Measurements from ENCODE around the gene SPATA2. TPM values are rescaled to one million over a fixed set of nuclear protein-coding genes. Genes with fewer than 3 reads are reported as not detected.
A peak's percentile ranks its signal among the peaks of the same experiment; 100 is the strongest.
"Not testable (repeated sequence)": the region's sequence is repeated elsewhere in the genome, so short reads cannot be mapped to it uniquely, and the experiment has no call there.

The SPATA2 gene, protein sequence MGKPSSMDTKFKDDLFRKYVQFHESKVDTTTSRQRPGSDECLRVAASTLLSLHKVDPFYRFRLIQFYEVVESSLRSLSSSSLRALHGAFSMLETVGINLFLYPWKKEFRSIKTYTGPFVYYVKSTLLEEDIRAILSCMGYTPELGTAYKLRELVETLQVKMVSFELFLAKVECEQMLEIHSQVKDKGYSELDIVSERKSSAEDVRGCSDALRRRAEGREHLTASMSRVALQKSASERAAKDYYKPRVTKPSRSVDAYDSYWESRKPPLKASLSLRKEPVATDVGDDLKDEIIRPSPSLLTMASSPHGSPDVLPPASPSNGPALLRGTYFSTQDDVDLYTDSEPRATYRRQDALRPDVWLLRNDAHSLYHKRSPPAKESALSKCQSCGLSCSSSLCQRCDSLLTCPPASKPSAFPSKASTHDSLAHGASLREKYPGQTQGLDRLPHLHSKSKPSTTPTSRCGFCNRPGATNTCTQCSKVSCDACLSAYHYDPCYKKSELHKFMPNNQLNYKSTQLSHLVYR
- 1 to 10 TPM; 2.6 to 3.6 TPM for polyA plus RNA-seq

DNA sequence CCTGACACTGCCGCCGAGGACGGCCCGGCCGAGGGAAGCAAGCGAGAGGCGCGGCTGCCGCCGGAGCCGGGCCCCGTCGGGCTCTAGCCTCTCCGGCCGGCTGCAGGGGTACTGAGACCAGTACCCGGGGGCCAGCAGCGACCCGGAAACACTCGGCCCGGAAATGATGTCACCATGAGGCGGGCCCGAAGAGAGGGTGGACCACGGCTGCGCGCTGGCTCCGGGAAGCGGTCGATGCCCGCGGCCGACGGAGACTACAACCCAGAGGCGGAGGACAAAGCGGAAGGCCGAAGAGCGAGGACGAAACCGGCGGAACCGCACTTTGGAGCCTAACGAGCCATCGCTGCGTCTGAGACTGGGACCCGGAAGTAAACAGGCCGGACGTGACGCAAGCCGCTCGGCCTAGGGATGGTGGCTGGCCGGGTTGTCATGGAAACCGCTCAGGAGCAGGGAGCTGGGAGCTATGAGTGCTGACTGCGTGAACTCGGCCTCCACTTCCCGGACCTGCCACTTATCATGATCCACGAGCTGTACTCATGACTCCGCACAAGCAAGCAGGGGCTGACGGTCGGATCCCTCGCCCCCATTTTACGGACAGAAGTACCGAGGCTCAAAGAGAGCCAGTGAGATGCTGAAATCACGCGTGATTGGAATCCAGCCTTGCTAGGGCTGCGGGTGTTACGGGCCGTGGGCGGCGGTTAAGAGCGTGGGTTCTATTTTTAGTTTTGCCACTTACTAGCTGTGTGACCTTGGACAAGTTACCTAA lies at the start of gene SPATA2:
Gene SPATA2, minus strand, starts transcription at position 150 of the 766 bp plus-strand sequence. CDS start 7,039 bp downstream, outside the sequence.
- WGBS, 2 donors, result 0% methylated on average over 69 of the region's 69 CpGs
- Histone ChIP-seq H3K9me3 (ENCODE audit: control insufficient read depth in 2 of 2, insufficient read depth in 1 of 2, low read depth in 1 of 2, low read length in 1 of 2) (no peaks in the 10 kb centered on the region), H3K4me1 (ENCODE audit: control insufficient read depth in 2 of 2, insufficient read depth in 2 of 2, low read length in 1 of 2) (peaks cover 0 to 9% of the 10 kb centered on the region in 2 donors), H3K36me3 (ENCODE audit: control insufficient read depth in 2 of 2, insufficient read depth in 2 of 2, low read length in 1 of 2) (no peaks in the 10 kb centered on the region), H3K27ac (ENCODE audit: low read depth in 2 of 2, low read length in 1 of 2) (peak within 1 kb of the TSS; percentile 99 to 100), H3K27me3 (ENCODE audit: control insufficient read depth in 1 of 2, insufficient read depth in 2 of 2, low read length in 2 of 2) (no peaks in the 10 kb centered on the region), H3K4me3 (ENCODE audit: low read depth in 1 of 2, low read length in 2 of 2) (peak within 1 kb of the TSS; percentile 91 to 94)

DNA sequence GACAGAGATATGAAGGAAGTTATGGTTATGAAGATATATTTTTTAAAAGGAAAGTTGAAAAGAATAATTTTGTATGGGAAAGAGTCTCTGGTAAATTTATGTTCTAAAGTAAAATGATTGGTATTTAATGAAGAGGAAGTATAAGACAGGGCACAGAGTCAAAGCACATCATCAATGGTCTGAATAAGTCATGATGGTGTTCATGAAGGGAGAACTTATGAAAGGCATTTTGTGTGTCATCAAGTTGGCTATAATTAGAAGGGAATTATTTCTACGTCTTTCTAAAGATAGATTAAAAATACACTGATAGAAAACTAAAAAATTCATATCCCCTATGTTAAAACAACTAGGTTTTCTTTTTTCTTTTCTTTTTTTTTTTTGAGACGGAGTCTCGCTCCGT lies 46.1 kb upstream of the SPATA2 start:
- Histone ChIP-seq H3K36me3 (ENCODE audit: control insufficient read depth in 2 of 2, insufficient read depth in 2 of 2, low read length in 1 of 2) (peaks cover 0 to 5% of the 10 kb centered on the region in 2 donors), H3K4me3 (ENCODE audit: low read depth in 1 of 2, low read length in 2 of 2) (no peak overlapping the region), H3K4me1 (ENCODE audit: control insufficient read depth in 2 of 2, insufficient read depth in 2 of 2, low read length in 1 of 2) (no peaks in the 10 kb centered on the region), H3K27me3 (ENCODE audit: control insufficient read depth in 1 of 2, insufficient read depth in 2 of 2, low read length in 2 of 2) (no peaks in the 10 kb centered on the region), H3K9me3 (ENCODE audit: control insufficient read depth in 2 of 2, insufficient read depth in 1 of 2, low read depth in 1 of 2, low read length in 1 of 2) (no peaks in the 10 kb centered on the region), H3K27ac (ENCODE audit: low read depth in 2 of 2, low read length in 1 of 2) (no peak overlapping the region)
- WGBS, 2 donors, result 83 to 90% methylated on average over 4 of the region's 4 CpGs

DNA sequence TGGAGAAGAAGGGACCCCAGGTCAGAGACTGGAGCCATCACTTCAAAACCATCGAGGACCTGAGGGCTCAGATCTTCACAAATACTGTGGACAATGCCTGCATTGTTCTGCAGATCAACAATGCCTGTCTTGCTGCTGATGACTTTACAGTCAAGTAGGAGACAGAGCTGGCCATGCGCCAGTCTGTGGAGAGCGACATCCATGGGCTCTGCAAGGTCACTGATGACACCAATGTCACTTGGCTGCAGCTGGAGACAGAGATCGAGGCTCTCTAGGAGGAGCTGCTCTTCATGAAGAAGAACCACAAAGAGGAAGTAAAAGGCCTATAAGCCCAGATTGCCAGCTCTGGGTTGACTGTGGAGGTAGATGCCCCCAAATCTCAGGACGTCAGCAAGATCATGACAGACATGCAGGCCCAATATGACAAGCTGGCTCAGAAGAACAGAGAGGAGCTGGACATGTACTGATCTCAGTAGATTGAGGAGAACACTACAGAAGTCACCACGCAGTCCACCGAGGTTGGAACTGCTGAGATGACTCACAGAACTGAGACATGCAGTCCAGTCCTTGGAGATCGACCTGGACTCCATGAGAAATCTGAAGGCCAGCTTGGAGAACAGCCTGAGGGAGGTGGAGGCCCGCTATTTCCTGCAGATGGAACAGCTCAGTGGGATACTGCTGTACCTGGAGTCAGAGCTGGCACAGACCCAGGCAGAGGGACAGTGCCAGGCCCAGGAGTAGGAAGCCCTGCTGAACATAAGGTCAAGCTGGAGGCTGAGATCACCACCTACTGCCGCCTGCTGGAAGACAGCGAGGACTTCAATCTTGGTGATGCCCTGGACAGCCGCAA lies 42.0 kb upstream of the SPATA2 start:
- H3K36me3 ChIP-seq (ENCODE audit: control insufficient read depth in 2 of 2, insufficient read depth in 2 of 2, low read length in 1 of 2), result peaks cover 5 to 21% of the 10 kb centered on the region in 2 donors

DNA sequence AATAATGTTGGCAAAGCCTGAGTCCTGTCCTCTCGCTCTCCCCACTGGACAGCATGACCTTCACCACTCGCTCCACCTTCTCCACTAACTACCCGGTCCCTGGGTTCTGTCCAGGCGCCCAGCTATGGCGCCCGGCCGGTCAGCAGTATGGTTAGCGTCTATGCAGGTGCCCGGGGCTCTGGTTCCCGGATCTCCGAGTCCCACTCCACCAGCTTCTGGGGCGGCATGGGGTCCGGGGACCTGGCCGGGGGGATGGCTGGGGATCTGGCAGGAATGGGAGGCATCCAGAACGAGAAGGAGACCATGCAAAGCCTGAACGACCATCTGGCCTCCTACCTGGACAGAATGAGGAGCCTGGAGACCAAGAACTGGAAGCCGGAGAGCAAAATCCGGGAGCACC lies 41.4 kb upstream of the SPATA2 start:
- H3K4me1 ChIP-seq (ENCODE audit: control insufficient read depth in 2 of 2, insufficient read depth in 2 of 2, low read length in 1 of 2), result no peaks in the 10 kb centered on the region
- H3K36me3 ChIP-seq (ENCODE audit: control insufficient read depth in 2 of 2, insufficient read depth in 2 of 2, low read length in 1 of 2), result peaks cover 12 to 27% of the 10 kb centered on the region in 2 donors
- 95% methylated on average over 18 of the region's 18 CpGs for WGBS, 2 donors
- H3K9me3 ChIP-seq (ENCODE audit: control insufficient read depth in 2 of 2, insufficient read depth in 1 of 2, low read depth in 1 of 2, low read length in 1 of 2), result no peaks in the 10 kb centered on the region
- no peak overlapping the region for H3K27ac ChIP-seq (ENCODE audit: low read depth in 2 of 2, low read length in 1 of 2)
- no peak overlapping the region for H3K4me3 ChIP-seq (ENCODE audit: low read depth in 1 of 2, low read length in 2 of 2)
- H3K27me3 ChIP-seq (ENCODE audit: control insufficient read depth in 1 of 2, insufficient read depth in 2 of 2, low read length in 2 of 2), result no peaks in the 10 kb centered on the region

More for the DNA sequence above, 42.0 kb upstream of the SPATA2 start:
- 90 to 91% methylated on average over 12 of the region's 12 CpGs for WGBS, 2 donors
- H3K27ac ChIP-seq (ENCODE audit: low read depth in 2 of 2, low read length in 1 of 2); H3K9me3 ChIP-seq (ENCODE audit: control insufficient read depth in 2 of 2, insufficient read depth in 1 of 2, low read depth in 1 of 2, low read length in 1 of 2); H3K27me3 ChIP-seq (ENCODE audit: control insufficient read depth in 1 of 2, insufficient read depth in 2 of 2, low read length in 2 of 2); H3K4me3 ChIP-seq (ENCODE audit: low read depth in 1 of 2, low read length in 2 of 2); H3K4me1 ChIP-seq (ENCODE audit: control insufficient read depth in 2 of 2, insufficient read depth in 2 of 2, low read length in 1 of 2): not testable (repeated sequence)

DNA sequence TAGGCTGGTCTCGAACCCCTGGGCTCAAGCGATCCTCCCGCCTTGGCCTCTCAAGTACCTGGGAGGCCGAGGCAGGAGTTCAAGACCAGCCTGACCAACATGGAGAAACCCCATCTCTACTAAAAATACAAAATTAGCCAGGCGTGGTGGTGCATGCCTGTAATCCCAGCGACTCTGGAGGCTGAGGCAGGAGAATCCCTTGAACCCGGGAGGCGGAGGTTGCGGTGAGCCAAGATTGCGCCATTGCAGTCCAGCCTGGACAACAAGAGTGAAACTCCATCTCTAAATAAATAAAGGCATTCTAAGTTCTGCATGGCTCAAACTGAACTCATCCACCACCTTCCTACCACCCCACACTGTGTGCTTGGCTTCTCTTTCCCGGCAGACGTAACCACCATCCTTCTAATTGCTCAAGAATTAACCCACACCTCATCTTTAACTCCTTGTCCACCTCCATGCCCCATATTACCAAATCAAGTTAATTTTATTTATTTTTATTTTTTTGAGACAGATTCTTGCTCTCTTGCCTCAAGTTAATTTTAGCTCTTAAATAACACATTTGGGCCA lies 40.6 kb upstream of the SPATA2 start:
- not testable (repeated sequence) for H3K27me3 ChIP-seq (ENCODE audit: control insufficient read depth in 1 of 2, insufficient read depth in 2 of 2, low read length in 2 of 2); H3K9me3 ChIP-seq (ENCODE audit: control insufficient read depth in 2 of 2, insufficient read depth in 1 of 2, low read depth in 1 of 2, low read length in 1 of 2); H3K27ac ChIP-seq (ENCODE audit: low read depth in 2 of 2, low read length in 1 of 2); H3K4me1 ChIP-seq (ENCODE audit: control insufficient read depth in 2 of 2, insufficient read depth in 2 of 2, low read length in 1 of 2); H3K4me3 ChIP-seq (ENCODE audit: low read depth in 1 of 2, low read length in 2 of 2)
- peaks cover 12 to 27% of the 10 kb centered on the region in 2 donors for H3K36me3 ChIP-seq (ENCODE audit: control insufficient read depth in 2 of 2, insufficient read depth in 2 of 2, low read length in 1 of 2)
- 93% methylated on average over 12 of the region's 12 CpGs for WGBS, 2 donors

DNA sequence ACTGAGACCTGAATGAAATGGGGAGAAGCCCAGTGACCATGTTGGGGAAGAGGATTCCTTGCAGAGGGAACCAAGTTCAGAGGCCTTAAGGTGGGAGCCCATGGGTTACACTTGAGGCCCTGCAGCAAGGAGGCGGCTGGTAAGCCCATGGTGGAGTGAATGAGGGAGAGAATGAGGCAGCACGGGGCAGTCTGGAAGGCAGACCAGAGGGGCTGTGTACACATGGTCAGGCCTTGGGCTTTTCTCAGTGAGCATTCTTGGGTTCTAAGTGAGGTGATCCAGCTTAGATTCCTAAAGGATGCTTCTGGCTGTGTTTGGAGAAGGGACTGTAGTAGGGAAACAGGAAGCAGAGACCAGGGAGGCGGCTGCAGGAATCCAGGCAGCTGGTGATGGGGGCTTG lies 39.8 kb upstream of the SPATA2 start:
- Histone ChIP-seq H3K36me3 (ENCODE audit: control insufficient read depth in 2 of 2, insufficient read depth in 2 of 2, low read length in 1 of 2) (peaks cover 15 to 29% of the 10 kb centered on the region in 2 donors), H3K4me3 (ENCODE audit: low read depth in 1 of 2, low read length in 2 of 2) (no peak overlapping the region), H3K27ac (ENCODE audit: low read depth in 2 of 2, low read length in 1 of 2) (no peak overlapping the region), H3K9me3 (ENCODE audit: control insufficient read depth in 2 of 2, insufficient read depth in 1 of 2, low read depth in 1 of 2, low read length in 1 of 2) (no peaks in the 10 kb centered on the region), H3K4me1 (ENCODE audit: control insufficient read depth in 2 of 2, insufficient read depth in 2 of 2, low read length in 1 of 2) (no peaks in the 10 kb centered on the region), H3K27me3 (ENCODE audit: control insufficient read depth in 1 of 2, insufficient read depth in 2 of 2, low read length in 2 of 2) (no peaks in the 10 kb centered on the region)
- 90 to 94% methylated on average over 3 of the region's 3 CpGs for WGBS, 2 donors

DNA sequence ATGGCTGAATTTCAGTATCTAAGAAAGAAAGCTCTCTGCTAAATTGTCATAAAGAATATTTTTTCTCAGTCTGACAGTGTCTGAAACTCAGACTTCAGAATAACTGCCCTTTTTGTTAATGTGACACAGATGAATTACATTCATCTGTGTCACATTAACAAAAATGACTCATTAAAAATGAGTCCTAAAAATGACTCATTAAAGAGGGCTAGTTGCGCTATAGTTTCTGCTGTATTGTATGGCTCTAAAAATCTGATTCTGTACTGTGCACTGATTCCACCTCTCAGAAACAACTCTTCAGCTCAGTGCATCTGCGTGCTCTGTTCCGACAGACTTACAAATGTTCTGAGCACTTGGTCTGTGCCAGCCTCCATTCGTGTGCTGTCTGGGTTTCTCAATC lies 35.8 kb upstream of the SPATA2 start:
- Histone ChIP-seq H3K4me1 (ENCODE audit: control insufficient read depth in 2 of 2, insufficient read depth in 2 of 2, low read length in 1 of 2) (no peaks in the 10 kb centered on the region), H3K4me3 (ENCODE audit: low read depth in 1 of 2, low read length in 2 of 2) (no peak overlapping the region), H3K27ac (ENCODE audit: low read depth in 2 of 2, low read length in 1 of 2) (no peak overlapping the region), H3K9me3 (ENCODE audit: control insufficient read depth in 2 of 2, insufficient read depth in 1 of 2, low read depth in 1 of 2, low read length in 1 of 2) (no peaks in the 10 kb centered on the region), H3K36me3 (ENCODE audit: control insufficient read depth in 2 of 2, insufficient read depth in 2 of 2, low read length in 1 of 2) (peaks cover 21 to 33% of the 10 kb centered on the region in 2 donors), H3K27me3 (ENCODE audit: control insufficient read depth in 1 of 2, insufficient read depth in 2 of 2, low read length in 2 of 2) (no peaks in the 10 kb centered on the region)
- 82 to 88% methylated on average over 4 of the region's 4 CpGs for WGBS, 2 donors

DNA sequence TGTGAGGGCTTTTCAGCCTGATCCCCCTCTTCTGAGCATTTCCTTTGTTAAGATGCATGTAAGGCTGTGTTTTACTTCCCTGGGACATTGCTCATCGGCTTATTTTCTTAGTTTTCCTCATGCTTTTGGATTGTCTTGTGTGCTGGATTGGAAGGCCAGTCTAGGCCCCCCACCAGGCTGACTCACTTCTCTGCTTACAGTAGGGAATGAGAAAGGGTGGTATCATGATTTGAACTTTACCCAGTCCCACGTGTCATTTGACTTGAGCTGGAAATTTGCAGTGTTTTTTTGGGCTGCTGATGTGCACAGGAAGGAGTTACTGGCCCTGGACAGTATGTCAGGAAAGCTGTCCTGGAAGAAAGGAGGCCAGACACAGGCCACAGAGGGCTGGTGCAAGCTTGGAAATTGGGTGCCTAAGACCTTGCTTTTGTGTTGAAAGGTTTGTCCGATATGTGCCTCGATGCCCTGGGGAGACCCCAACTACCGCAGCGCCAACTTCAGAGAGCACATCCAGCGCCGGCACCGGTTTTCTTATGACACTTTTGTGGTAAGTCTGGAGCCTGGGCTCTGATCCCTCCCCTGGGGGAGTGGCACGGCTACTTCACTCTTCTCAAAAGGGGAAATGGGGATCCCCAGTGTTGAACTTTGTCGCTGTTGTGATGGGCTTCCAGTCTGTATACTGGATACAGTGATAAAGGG lies 33.6 kb upstream of the SPATA2 start:
- Histone ChIP-seq H3K27me3 (ENCODE audit: control insufficient read depth in 1 of 2, insufficient read depth in 2 of 2, low read length in 2 of 2) (no peaks in the 10 kb centered on the region), H3K4me3 (ENCODE audit: low read depth in 1 of 2, low read length in 2 of 2) (no peak overlapping the region), H3K9me3 (ENCODE audit: control insufficient read depth in 2 of 2, insufficient read depth in 1 of 2, low read depth in 1 of 2, low read length in 1 of 2) (no peaks in the 10 kb centered on the region), H3K27ac (ENCODE audit: low read depth in 2 of 2, low read length in 1 of 2) (no peak overlapping the region), H3K36me3 (ENCODE audit: control insufficient read depth in 2 of 2, insufficient read depth in 2 of 2, low read length in 1 of 2) (peaks cover 20 to 28% of the 10 kb centered on the region in 2 donors), H3K4me1 (ENCODE audit: control insufficient read depth in 2 of 2, insufficient read depth in 2 of 2, low read length in 1 of 2) (no peaks in the 10 kb centered on the region)
- 89 to 90% methylated on average over 11 of the region's 11 CpGs for WGBS, 2 donors
